K562 (cell line): ENCODE data around the gene ZNF90. TPM values are rescaled to one million over a fixed set of nuclear protein-coding genes. Genes with fewer than 3 reads are reported as not detected.
"Not testable (repeated sequence)": the region's sequence is repeated elsewhere in the genome, so short reads cannot be mapped to it uniquely, and the experiment has no call there.

Experiments
- ATAC-seq: fragments of 200-7000 bp; cut with Tn5 transposase; 3 replicates; pipeline ENCODE4 v1.9.1; 2020; ENCODE audit warnings: moderate library complexity
- BruUV-seq: library from RNA; stranded (reverse); fragments of 400-500 nt; replicated peaks from 2 replicates; lab custom pipeline; 2021; lab: Mats Ljungman, UMichigan
- CTCF ChIA-PET: fragments of 300-600 bp; formaldehyde crosslinking; extraction: SDS; loops from one replicate; lab custom pipeline; 2021; ENCODE audit warnings: low intra/inter-chr PET ratio; lab: Yijun Ruan, JAX
- POLR2A ChIA-PET: fragments of 300-600, 350-650 bp; sonication (Branson Sonifier 250); formaldehyde crosslinking; extraction: SDS; loops from one replicate; lab custom pipeline; 2021; ENCODE audit warnings: antibody characterized with exemption, inconsistent platforms; lab: Yijun Ruan, JAX
- DNase-seq, 4 experiments: peaks; one replicate each; pipeline versions ENCODE4 v3.0.0 to v3.0.0-alpha.2; 2011 to 2018; ENCODE audit warnings: low spot score in 3 of 4, mixed read lengths in 3 of 4; ENCODE audit errors: extremely low read depth in 1 of 4
- FAIRE-seq: peaks from 2 replicates; lab custom pipeline; 2011; peaks lifted over from hg19 to GRCh38; lab: Jason Lieb, UNC
- H2AFZ ChIP-seq: 2 replicates; pipeline ENCODE4 v1.6.0; 2011; ENCODE audit warnings: low read depth, low read length, control low read depth, inconsistent platforms
- H3K27ac ChIP-seq: fragments of 200-600 bp; 3 replicates; pipeline ENCODE4 v1.8.0; 2011; ENCODE audit warnings: low read depth, mild to moderate bottlenecking, control low read depth, inconsistent platforms, low read length, moderate library complexity, mixed read lengths; ENCODE audit errors: extremely low read depth
- H3K27me3 ChIP-seq, 2 experiments: fragments of 300-600 bp in 1 of 2; 2 replicates in 1 of 2; 3 replicates in 1 of 2; pipeline versions ENCODE4 v1.6.0 to v1.8.0; 2011; ENCODE audit warnings: inconsistent platforms in 2 of 2, low read length in 2 of 2, mild to moderate bottlenecking in 1 of 2, mixed read lengths in 1 of 2, moderate library complexity in 1 of 2; ENCODE audit not compliant: control insufficient read depth in 2 of 2, insufficient read depth in 2 of 2
- H3K36me3 ChIP-seq: fragments of 300-600 bp; 3 replicates; pipeline ENCODE4 v1.8.0; 2011; ENCODE audit warnings: mild to moderate bottlenecking, low read length, inconsistent platforms; ENCODE audit not compliant: control insufficient read depth, insufficient read depth
- H3K4me1 ChIP-seq, 2 experiments: fragments of 200-600 bp in 1 of 2; replicated peaks in 1 of 2; 2 replicates in 1 of 2; 3 replicates in 1 of 2; pipeline versions ENCODE4 v1.5.1 to v1.8.0; 2011; ENCODE audit warnings: inconsistent platforms in 2 of 2, low read length in 2 of 2, mild to moderate bottlenecking in 1 of 2, mixed read lengths in 1 of 2, moderate library complexity in 1 of 2; ENCODE audit not compliant: control insufficient read depth in 2 of 2, insufficient read depth in 2 of 2
- H3K4me2 ChIP-seq: 2 replicates; pipeline ENCODE4 v1.6.1; 2011; ENCODE audit warnings: low read length, control low read depth, inconsistent platforms, mixed read lengths; ENCODE audit not compliant: insufficient read depth
- H3K4me3 ChIP-seq: fragments of 200-600 bp; sonication (generic), shearing (Covaris generic); 2 replicates; pipeline ENCODE4 v1.5.1; 2016; ENCODE audit warnings: control low read depth, inconsistent platforms
- H3K79me2 ChIP-seq: fragments of 200-600 bp; 3 replicates; pipeline ENCODE4 v1.8.0; 2011; ENCODE audit warnings: low read length, inconsistent platforms; ENCODE audit not compliant: control insufficient read depth, insufficient read depth
- H3K9ac ChIP-seq, 2 experiments: 2 replicates each; pipeline versions ENCODE4 v1.6.0 to v1.6.1; 2011; ENCODE audit warnings: low read depth in 2 of 2, low read length in 2 of 2, control low read depth in 1 of 2, inconsistent platforms in 1 of 2, mild to moderate bottlenecking in 1 of 2, mixed read lengths in 1 of 2; ENCODE audit not compliant: insufficient read depth in 1 of 2
- H3K9me1 ChIP-seq: one replicate; pipeline ENCODE4 v1.6.0; 2011; ENCODE audit warnings: inconsistent platforms, mild to moderate bottlenecking, low read length, moderate library complexity; ENCODE audit not compliant: control insufficient read depth, insufficient read depth
- H3K9me3 ChIP-seq: replicated peaks from 2 replicates; pipeline ENCODE4 v1.5.1; 2011; ENCODE audit warnings: low read depth, low read length, inconsistent platforms; ENCODE audit not compliant: control insufficient read depth, insufficient read depth
- H4K20me1 ChIP-seq: replicated peaks from 2 replicates; pipeline ENCODE4 v1.6.1; 2011; ENCODE audit warnings: low read length, inconsistent platforms, mixed read lengths; ENCODE audit not compliant: control insufficient read depth, insufficient read depth
- CBX3 ChIP-seq, 2 experiments: IDR thresholded peaks; 1 replicate in 1 of 2; 2 replicates in 1 of 2; pipeline ENCODE4 v1.6.1; 2012; ENCODE audit warnings: inconsistent platforms in 2 of 2, low read length in 2 of 2, borderline replicate concordance in 1 of 2, control low read depth in 1 of 2
- HNRNPLL ChIP-seq: fragments of 200-400 bp; formaldehyde crosslinking; IDR thresholded peaks from 2 replicates; pipeline ENCODE4 v1.6.1; 2017; ENCODE audit warnings: low read length, low read depth, mild to moderate bottlenecking; ENCODE audit not compliant: poor library complexity, severe bottlenecking
- HOXB6 ChIP-seq: fragments of 250-450 bp; sonication (Bioruptor Pico); IDR thresholded peaks from 2 replicates; pipeline ENCODE4 v1.5.1; 2022; ENCODE audit warnings: mild to moderate bottlenecking, borderline replicate concordance
- KLF13 ChIP-seq: fragments of 450-650 bp; IDR thresholded peaks from 2 replicates; pipeline ENCODE4 v1.6.1; 2016; ENCODE audit warnings: missing genetic modification characterization, low read depth, mild to moderate bottlenecking, missing compliant biosample characterization, moderate library complexity, borderline replicate concordance
- NCOA2 ChIP-seq, 2 experiments: fragments of 450-650 bp; IDR thresholded peaks; 2 replicates each; pipeline ENCODE4 v1.6.1; 2018; ENCODE audit warnings: mild to moderate bottlenecking in 2 of 2, moderate library complexity in 1 of 2; ENCODE audit not compliant: partially characterized antibody in 2 of 2
- TEAD1 ChIP-seq, 2 experiments: fragments of 450-650 bp in 1 of 2; sonication (generic) in 1 of 2; formaldehyde crosslinking; IDR thresholded peaks; 2 replicates each; pipeline versions ENCODE4 v1.4.0 to v1.8.0; 2020 to 2022; ENCODE audit warnings: mild to moderate bottlenecking in 2 of 2, missing genetic modification reagents in 1 of 2
- ZNF354B ChIP-seq: fragments of 250-450 bp; sonication (Bioruptor Pico); IDR thresholded peaks from 2 replicates; pipeline ENCODE4 v1.4.0; 2020
- WGBS: fragments of 100-300 bp; shearing (Covaris generic); methylation state at CpG from one replicate; pipeline ENCODE4 v1.1.6; 2016; ENCODE audit warnings: low coverage, mixed read lengths; ENCODE audit not compliant: insufficient coverage; ENCODE audit errors: missing lambda C conversion rate; 5-methylcytosine and 5-hydroxymethylcytosine counted together
- in situ Hi-C: fragments of 300-500 bp; cut with MboI; formaldehyde crosslinking; loops from 4 replicates; pipeline ENCODE4 v1.15.0; 2018; ENCODE audit warnings: inconsistent platforms, mixed read lengths
- intact Hi-C: fragments of 100-400 bp; cut with micrococcal nuclease; formaldehyde crosslinking; loops from 2 replicates; pipeline ENCODE4 v1.14.2; 2022
- polyA plus RNA-seq, 8 experiments: library from polyadenylated mRNA; depleted of rRNA in 4 of 8; stranded (reverse) in 5 of 8; unstranded in 3 of 8; fragments of >200 nt; fragmentation: Nextera tagmentation in 2 of 8; fragmentation: Illumina TruSeq in 1 of 8; extraction: Ambion mirVana in 2 of 8; extraction: Trizol in 1 of 8; gene quantifications; 2 replicates each; pipeline versions ENCODE4 v1.2.1 to v1.2.3, GENCODE V29; 2011 to 2014; ENCODE audit warnings: inconsistent platforms in 1 of 8, missing spikeins in 1 of 8
- total RNA-seq, 7 experiments: library from RNA; depleted of rRNA in 6 of 7; stranded (reverse); fragments of >200 nt in 6 of 7; fragmentation: Illumina TruSeq in 2 of 7; extraction: Trizol in 2 of 7; gene quantifications; 2 replicates each; pipeline versions ENCODE4 v1.2.1 to v1.2.3, GENCODE V29; 2011 to 2021; ENCODE audit warnings: low replicate concordance in 1 of 7
- TF ChIP-seq, protein P1 (sequence below), 2 experiments: fragments of 450-650 bp; IDR thresholded peaks; 2 replicates each; pipeline ENCODE4 v1.6.1; 2016

ZNF90 gene
- total and polyA plus RNA-seq, 9 of the 15 experiments (the other 6 are each of a cell fraction or from before 2014, with no cell fraction given) = 0.20 to 0.89 (median 0.67) TPM; not detected in 1

DNA sequence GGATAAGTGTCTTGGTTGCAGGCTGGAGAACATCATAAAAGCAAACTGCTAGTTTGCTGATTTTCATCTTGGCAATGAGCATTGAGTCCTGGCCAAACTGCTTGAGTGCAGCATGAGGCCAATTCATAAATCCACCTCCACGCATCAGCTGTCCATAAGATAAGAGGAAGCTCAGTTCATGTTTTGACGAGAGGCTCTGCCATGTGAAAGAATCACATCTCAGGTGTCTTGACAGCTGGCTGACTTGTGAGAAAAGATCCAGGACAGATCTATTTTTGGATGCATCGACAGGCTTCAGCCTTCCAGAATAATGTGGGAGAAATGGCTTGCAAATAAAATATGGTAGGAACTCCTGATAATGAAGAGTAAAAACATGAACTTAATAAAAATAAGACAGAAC lies 33.1 kb upstream of the ZNF90 start:
- 2% methylated on average over 3 of the region's 3 CpGs for WGBS
- Histone ChIP-seq H3K27ac (no peak overlapping the region), H3K9me3 (no peaks in the 10 kb centered on the region), H3K4me1 (no peaks in the 10 kb centered on the region), H3K9ac (no peak overlapping the region), H3K9me1 (no peaks in the 10 kb centered on the region), H4K20me1 (no peaks in the 10 kb centered on the region), H3K4me3 (no peak overlapping the region), H3K4me2 (no peak overlapping the region), H2AFZ (no peak overlapping the region), H3K27me3 (no peaks in the 10 kb centered on the region), H3K36me3 (no peaks in the 10 kb centered on the region), H3K79me2 (no peaks in the 10 kb centered on the region)
- TF ChIP-seq HNRNPLL (no peak), NCOA2 (IDR thresholded peaks at IDR 0.05; ENCODE audit: partially characterized antibody in 2 of 2) (no peak), CBX3 (IDR thresholded peaks at IDR 0.05; ENCODE audit: borderline replicate concordance in 1 of 2, low read length in 2 of 2) (no peak), KLF13 (tag) (no peak), TEAD1 (CRISPR knock-in tag; IDR thresholded peaks at IDR 0.05) (no peak), HOXB6 (CRISPR knock-in tag) (no peak), ZNF354B (CRISPR knock-in tag) (no peak)
- TF ChIP-seq, protein P1, sequence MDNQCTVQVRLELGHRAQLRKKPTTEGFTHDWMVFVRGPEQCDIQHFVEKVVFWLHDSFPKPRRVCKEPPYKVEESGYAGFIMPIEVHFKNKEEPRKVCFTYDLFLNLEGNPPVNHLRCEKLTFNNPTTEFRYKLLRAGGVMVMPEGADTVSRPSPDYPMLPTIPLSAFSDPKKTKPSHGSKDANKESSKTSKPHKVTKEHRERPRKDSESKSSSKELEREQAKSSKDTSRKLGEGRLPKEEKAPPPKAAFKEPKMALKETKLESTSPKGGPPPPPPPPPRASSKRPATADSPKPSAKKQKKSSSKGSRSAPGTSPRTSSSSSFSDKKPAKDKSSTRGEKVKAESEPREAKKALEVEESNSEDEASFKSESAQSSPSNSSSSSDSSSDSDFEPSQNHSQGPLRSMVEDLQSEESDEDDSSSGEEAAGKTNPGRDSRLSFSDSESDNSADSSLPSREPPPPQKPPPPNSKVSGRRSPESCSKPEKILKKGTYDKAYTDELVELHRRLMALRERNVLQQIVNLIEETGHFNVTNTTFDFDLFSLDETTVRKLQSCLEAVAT (IDR thresholded peaks at IDR 0.05) = no peak
- POLR2A ChIA-PET = no interaction called here
- in situ Hi-C loops = no loop called here
- DNase-seq (no peak), FAIRE-seq (no peak), ATAC-seq (no peak)
- no TSS peak for BruUV-seq
- CTCF ChIA-PET = no interaction called here
- intact Hi-C loops = no loop called here

- CTCF ChIA-PET, H3K9ac ChIP-seq, H3K4me1 ChIP-seq, intact Hi-C loops, ATAC-seq, BruUV-seq, H3K4me3 ChIP-seq, H3K27ac ChIP-seq, H3K9me1 ChIP-seq, H3K4me2 ChIP-seq, H3K79me2 ChIP-seq, H4K20me1 ChIP-seq, H3K9me3 ChIP-seq, DNase-seq, in situ Hi-C loops, FAIRE-seq, H3K36me3 ChIP-seq, POLR2A ChIA-PET, H2AFZ ChIP-seq, H3K27me3 ChIP-seq: not testable (repeated sequence)
- 5% methylated on average over 5 of the region's 5 CpGs for WGBS
Observed at GRCh38 chr19:20045742-20046141, 32.1 kb upstream of the ZNF90 start.
